ENCODE results near the gene FAAP100.

FAAP100 gene

DNA sequence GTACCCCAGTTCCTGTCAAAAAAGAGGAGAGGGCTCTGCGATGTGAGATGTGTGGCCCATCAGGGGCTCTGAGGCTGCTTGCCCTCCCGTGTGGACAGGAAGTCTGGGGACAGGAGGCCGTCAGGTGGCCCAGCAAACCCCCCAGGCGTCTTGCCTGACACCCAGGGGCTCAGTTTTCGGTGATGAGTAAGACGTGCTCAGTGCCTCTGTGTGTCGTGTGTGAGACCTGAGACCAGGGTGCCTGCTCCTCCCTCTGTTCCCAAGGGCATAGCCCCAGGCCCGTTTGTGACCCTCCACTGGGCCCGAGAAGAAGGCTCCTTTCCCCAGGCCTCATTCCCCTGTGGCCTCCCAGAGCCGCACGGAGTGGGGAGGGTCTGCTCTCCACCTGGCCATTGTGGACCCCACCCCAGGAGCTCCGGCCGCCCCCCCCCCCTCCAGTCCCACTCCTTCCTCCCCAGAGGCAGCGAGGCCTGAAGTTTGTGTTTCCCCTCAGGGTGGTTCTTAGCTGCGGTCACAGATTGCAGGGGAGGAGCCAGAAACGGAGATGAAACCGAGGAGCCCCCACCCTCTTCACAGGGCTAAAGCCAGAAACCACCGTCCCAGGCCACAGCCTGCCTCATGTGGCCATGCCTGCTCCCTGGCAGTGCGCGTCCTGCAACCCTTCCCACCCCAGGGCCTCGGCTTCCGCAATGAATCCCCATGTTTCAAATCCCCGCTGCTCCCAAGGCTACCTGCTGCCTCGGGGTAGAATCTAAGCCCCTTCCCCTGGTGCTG is 34.6 kb downstream of the FAAP100 start:
- TF ChIP-seq, protein P1, sequence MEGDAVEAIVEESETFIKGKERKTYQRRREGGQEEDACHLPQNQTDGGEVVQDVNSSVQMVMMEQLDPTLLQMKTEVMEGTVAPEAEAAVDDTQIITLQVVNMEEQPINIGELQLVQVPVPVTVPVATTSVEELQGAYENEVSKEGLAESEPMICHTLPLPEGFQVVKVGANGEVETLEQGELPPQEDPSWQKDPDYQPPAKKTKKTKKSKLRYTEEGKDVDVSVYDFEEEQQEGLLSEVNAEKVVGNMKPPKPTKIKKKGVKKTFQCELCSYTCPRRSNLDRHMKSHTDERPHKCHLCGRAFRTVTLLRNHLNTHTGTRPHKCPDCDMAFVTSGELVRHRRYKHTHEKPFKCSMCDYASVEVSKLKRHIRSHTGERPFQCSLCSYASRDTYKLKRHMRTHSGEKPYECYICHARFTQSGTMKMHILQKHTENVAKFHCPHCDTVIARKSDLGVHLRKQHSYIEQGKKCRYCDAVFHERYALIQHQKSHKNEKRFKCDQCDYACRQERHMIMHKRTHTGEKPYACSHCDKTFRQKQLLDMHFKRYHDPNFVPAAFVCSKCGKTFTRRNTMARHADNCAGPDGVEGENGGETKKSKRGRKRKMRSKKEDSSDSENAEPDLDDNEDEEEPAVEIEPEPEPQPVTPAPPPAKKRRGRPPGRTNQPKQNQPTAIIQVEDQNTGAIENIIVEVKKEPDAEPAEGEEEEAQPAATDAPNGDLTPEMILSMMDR (conservative IDR thresholded peaks at IDR 0.05): no peak
- H3K27ac ChIP-seq: peak overlapping the region; percentile 100

DNA sequence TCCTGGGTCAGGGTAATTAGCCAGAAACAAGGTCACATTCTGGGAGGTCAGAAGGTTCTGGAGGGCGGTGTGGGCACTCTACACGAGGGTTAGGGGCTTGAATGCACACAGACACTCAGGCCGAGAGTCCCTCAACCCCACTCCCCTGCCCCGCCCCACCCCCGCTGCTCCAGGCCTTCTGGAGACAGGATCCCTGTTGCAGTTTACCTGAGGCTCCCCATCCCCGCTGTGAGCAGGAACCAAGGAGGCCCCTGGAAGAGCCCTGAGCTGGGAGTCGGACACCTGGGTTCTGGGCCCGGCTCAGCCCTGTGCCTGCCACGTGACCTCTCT is 35.2 kb downstream of the FAAP100 start:
- TF ChIP-seq, protein P1 (conservative IDR thresholded peaks at IDR 0.05): no peak
- peak overlapping the region; percentile 100 for H3K27ac ChIP-seq

DNA sequence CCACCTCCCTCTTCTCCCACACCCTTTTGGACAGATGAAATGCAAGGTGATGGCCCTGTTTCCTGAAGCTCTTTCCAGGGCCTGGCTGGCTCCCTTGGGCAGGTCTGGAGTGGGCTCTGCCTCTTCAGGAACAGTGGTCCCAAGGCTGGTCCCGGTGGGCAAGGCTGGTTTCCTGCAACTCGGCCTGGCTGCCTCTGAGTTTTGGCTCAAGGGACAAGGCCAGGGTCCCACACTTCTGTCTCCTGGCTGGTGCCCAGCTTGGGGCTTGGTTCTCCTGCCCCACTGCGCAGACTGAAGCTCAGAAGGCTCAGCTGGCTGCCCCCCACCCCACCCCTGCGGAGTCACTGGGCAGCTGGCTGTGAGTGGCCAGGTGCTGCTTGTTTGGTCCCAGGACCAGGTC is 35.7 kb downstream of the FAAP100 start:
- TF ChIP-seq, protein P1 (conservative IDR thresholded peaks at IDR 0.05): no peak

DNA sequence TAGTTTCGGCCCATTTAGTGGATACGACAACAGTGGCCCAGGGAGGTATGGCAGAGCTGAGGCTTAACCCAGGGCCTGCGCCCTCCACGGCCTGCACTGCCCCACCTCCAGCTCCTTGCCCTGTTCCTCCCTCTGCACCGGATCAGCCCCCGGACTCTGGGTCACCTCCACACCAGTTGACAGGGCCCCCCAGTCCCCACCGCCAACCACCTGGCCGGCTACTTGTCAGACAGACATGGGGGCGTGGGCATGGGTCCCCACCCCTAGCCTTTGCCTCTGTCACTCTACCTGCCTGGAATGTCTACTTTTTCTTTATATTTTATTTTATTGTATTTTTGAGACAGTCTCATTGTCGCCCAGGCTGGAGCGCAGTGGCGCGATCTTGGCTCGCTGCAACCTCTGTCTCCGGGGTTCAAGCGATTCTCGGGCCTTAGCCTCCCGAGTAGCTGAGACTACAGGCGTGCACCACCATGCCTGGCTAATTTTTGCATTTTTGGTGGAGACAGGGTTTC is 36.6 kb downstream of the FAAP100 start:
- H3K27ac ChIP-seq: peak overlapping the region; percentile 100
- TF ChIP-seq, protein P1 (conservative IDR thresholded peaks at IDR 0.05): no peak

More for the DNA sequence above, 35.7 kb downstream of the FAAP100 start:
- H3K27ac ChIP-seq: peak overlapping the region; percentile 100

DNA sequence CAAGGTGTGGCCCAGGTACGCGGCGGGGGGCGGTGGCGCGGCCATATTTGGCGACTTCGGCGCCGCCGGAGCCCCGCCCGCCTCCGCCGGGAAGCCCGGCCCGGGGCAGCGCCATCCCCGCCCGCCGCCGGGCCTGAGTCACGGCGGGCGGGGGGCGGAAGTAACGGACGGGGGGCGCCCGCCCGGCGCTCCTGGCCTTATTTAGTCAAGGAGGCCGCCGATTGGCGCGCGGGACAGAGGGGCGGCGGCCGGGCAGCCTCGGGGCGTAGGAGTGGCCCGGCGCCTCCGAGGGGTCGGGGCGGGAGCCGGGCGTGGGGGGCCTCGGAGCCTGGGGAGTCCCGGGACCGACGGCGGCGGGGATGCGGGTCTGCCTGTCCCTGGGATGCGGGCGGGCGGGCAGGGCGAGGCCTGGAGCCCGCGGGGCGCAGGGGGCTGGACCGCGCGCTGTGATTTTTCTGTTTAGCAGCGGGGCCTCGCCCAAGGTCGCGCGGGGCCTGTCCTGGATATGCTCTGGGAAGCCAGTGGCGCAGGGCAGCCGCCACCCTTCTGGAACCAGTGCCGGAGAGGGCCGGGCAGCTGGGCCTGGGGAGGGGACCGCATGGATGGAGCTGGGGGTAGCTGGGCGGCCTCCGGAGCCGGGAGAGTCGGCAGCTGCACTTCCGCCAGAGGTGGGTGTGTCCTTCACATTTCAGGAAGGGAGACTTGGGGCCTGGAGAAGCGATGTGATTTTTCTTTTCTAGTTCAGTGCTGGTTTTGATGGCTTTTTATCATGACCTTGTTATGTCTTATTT is 37.2 kb downstream of the FAAP100 start:
- TF ChIP-seq, protein P1 (conservative IDR thresholded peaks at IDR 0.05): no peak
- H3K27ac ChIP-seq: peak overlapping the region; percentile 100

DNA sequence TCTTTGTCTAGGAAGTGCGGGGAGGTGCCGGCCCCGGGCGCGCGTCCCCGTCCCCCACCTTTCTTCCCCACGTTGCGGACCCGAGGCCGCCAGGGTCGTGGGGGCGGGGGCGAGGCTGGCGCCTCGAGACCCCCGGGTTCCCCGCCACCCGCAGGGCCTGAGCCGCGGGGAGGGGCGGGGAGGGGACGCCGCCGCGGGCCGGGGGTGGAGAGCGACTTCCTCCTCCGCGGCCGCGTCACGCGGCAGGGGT is 37.7 kb downstream of the FAAP100 start:
- peak overlapping the region; percentile 100 for H3K27ac ChIP-seq
- TF ChIP-seq, protein P1 (conservative IDR thresholded peaks at IDR 0.05): no peak

DNA sequence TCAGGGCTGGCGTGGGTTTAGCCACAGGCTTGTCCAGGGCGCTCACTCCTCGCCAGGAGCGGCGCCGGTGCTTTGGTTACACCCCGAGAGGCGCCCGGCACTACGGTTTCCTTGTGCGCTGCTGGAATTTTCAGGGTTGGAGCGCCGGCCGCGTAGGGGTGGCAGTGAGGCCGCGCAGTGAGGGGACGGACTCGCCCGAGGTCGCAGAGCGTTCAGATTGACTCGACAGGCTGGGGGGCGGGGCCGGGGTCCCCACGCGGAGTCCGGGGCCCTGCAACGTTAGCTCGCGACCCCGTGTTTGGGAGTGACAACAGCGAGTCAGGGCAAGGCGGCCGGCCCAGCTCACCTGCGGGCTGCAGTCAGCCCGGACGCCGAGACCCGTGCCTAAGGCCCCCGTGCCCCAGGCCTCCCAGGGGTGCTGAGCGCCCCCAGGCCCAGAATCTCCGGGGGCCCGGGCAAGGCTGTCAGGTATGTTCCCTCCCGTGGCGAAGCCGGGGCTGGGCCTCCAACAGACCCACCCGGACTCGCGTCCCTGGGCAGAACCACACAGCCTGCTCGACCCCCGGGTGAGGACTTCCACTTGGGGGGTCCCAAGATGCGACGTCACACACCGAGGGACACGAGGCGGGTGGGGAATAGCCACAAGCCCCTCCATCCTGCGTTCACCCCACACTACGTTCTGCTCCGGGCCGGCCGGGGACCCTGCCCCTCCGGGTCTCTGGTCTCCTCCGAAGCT is 38.2 kb downstream of the FAAP100 start:
- peak overlapping the region; percentile 100 for H3K27ac ChIP-seq
- TF ChIP-seq, protein P1 (conservative IDR thresholded peaks at IDR 0.05): no peak

Measured in VCaP (cell line).